GM15510 (cell line): Measurements from ENCODE around the gene IGSF9.

Experiments used
- POLR2A ChIP-seq: IDR thresholded peaks from 3 replicates; pipeline ENCODE4 v1.6.1; 2011; ENCODE audit warnings: borderline replicate concordance; ENCODE audit not compliant: insufficient read length; ENCODE audit errors: extremely low read depth

Gene IGSF9

DNA sequence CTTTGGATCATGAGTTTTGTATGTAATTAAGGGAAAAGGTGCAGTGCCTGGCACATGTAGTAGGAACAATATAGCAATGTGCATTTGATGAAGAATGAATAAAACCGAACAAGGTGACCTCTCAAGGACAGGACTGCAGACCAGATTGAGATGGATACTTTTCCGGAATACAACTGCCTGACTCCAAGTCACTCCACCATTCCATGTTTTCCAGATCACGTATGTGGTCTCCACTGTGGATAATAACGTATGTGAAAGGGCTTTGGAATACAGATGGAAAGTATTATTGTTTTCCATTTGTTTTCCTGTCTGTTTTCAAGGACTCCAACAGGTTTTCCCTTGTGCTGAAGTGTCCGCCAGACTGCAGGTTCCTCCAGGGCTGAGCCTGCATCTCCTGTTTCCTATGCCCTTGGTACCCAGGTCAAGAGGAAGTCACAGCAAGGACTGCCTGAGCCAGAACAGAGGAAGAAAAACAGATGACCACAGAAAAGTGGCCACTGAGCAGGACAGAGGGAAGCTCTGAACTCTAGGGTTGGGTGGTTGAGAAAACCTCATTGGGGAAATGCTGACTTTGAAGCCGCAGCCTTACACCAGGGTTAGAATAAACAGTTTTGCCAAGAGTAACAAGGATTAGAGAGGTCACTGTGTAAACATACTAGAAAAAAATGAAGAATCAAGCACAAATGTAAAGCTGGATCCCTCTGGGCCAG is 49.4 kb downstream of the IGSF9 start:
- TF ChIP-seq POLR2A = no peak

DNA sequence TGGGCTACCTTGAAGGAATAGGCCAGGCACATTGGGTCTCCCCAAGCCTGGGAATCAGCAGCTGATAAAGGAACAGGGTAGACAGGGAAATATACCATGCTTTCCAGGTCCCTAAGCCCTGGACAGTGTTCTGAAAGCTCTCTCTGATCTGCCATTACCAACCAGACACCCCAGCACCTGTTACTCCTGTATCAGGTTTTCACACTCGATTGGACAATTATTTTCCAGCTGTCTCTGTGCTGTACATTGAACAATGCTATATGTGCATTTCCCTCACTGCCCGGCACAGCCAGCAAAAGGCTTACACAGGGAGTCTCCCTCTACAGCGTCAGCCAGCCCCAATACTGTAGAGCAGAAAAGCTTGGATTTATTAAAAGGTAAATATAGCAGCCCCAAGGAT is 50.1 kb downstream of the IGSF9 start:
- no peak for TF ChIP-seq POLR2A

DNA sequence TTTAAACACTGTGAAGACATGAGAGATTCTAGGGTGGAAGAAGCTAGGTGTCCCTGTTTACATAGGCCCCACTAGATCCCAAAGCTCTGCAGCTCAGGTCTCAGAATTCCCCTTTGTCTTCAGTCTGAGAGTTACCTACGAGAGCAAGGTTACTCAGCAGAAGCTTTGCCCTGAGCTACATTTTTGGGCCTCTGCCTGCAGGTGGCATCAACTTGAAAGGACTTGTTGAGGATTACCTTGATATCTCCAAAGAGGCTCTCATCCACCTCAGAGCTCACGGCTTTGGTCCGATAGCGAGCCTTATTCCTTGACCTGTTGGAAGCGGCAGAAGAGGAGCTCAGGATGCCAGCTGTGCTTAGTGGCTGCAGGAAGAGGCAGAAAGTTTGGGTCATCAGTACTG is 52.5 kb downstream of the IGSF9 start:
- no peak for TF ChIP-seq POLR2A

DNA sequence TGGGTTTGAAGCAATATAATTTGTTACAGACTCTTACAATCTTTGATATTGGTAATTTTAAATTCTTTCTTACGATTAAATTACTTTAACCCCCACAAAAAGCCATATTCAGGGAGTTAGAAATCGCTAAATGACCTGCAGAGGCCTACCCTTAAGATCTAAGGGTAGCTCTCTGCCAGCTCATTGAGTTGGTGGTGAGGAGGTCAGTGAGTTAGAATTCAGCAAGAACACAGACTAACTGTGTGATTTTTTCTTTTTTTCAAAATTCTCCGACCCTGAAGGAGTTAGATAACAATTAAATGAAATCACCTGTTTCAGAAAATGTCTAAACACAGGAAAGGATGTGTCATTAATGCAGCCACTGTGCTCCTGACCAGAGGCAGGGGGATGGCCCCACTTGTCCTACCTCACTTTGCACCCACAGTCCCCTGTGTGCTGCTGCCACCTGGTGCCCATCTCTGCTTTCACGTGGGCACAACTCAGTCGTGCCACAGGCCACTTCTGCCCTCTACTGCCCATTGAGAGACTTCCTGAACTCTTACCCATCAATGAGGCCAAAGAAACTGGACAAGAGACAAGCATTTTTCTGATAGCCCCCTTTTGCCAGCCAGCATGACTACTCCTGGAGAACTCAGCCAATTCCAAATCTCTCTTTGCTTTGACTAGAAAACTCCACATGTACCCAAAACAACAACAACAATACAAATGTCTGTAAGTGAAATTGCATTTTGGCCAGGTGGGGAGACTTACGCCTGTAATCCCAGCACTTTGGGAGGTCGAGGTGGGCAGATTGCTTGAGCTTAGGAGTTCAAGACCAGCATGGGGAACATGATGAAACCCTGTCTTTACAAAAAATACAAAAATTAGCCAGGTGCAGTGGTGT is 53.9 kb downstream of the IGSF9 start:
- TF ChIP-seq POLR2A = no peak

DNA sequence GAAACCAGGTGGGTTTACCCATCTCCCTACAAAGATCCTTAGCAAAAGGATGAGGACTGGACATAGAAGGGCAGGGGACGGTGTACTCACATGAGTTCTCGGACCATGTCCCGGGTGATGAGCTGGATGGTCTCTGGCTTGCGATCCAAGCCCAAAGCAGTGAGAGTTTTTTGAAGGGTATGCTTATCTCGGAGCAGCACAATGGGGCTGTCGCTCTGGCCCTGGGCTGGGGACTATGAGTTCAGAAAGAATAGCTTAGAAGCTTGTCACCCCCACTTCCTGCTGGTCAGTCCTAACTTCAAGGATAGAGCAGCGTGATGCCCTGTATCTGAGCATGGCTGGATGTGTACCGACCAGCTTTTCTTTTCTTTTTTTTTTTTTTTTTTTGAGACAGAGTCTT is 55.0 kb downstream of the IGSF9 start:
- TF ChIP-seq POLR2A = no peak

DNA sequence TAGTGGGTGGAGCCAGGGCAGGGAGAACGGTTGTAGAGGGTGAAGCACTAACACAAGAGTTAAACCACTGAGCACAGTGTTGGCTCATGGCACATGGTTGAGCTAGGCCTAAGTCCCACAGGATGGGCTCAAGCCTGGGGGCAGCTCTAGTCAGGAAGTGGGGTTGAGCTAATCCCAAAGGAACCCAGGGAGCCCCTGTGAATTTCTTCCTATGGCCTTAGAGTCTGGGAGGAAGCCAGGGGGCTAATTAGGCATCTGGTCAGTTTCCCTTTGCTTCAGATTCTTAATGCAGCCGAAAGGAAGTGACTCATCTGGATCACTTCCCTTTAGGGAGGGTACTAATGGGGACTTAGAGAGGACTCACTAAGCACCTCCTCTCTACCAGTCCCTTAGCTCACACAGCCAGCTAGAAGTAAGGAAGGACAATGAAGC is 55.6 kb downstream of the IGSF9 start:
- TF ChIP-seq POLR2A = no peak

DNA sequence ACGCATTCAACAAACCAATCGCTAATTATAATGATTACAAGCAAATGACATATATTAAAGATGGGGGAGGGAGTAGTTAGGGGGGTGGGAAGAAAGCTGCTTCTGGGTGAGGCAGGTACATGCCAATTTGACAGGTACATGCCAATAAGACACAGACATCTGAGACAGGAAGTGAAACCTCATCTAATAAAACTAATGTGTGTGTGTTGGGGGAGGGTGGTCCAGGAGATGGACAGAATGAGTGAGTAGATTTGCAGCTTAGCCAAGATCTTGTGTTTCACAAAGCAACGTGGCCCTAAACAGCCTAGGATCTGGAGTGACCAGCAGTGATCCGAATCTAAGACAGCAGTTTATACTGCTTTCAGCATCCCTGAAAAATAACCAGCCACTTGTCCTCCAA is 56.2 kb downstream of the IGSF9 start:
- TF ChIP-seq POLR2A = no peak

DNA sequence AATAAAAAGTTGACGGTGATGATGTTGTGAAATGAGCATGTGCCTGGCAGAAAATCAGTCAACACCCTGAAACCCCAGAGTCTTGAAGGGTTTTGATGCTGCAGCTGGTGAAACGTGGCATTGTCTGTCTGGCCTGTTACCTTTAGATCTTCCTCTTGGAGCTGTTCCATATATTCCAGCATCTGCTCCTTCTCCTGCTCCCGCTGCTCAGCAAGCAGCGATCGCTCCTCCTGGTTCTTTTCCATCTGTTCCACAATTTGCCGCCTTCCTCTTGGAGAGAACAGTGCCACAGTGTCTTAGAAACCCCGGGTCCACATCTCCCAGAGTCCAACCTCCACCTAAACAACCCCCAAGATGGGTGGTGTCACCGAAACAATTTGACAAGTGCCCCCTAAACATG is 61.1 kb downstream of the IGSF9 start:
- TF ChIP-seq POLR2A = no peak

DNA sequence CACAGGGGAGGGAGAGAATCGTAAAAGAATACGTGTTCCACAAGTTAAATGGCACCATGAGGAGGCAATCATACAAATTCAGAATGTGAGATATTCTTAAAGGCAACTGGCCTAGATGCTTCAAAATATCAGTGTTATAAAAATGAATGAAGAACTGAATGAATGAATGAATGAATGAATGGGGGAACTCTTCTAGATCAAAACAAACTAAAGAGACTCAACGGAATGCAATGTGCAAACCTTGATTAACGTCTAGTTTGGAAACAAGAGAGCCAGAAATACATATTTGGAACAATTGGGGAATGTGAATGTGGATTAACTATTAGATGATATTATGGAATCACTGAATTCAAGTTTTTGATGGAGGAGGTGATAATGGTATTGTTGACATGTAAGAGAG is 62.3 kb downstream of the IGSF9 start:
- TF ChIP-seq POLR2A = no peak

DNA sequence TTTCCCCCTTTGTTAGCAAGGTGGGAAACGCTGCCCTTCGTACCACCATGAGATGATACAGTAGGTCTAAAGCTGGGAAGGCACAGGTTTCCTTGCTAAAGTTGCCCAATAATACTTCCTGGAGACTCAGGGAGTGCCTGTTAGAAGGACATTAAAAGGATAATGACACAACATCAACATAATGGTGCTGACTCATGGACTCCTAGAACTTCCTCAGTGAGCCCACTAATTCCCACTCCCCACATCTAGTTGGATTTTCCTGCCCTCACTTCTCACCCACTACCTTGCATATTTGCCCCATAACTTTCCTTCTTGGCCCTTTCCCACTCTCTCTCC is 62.9 kb downstream of the IGSF9 start:
- no peak for TF ChIP-seq POLR2A

DNA sequence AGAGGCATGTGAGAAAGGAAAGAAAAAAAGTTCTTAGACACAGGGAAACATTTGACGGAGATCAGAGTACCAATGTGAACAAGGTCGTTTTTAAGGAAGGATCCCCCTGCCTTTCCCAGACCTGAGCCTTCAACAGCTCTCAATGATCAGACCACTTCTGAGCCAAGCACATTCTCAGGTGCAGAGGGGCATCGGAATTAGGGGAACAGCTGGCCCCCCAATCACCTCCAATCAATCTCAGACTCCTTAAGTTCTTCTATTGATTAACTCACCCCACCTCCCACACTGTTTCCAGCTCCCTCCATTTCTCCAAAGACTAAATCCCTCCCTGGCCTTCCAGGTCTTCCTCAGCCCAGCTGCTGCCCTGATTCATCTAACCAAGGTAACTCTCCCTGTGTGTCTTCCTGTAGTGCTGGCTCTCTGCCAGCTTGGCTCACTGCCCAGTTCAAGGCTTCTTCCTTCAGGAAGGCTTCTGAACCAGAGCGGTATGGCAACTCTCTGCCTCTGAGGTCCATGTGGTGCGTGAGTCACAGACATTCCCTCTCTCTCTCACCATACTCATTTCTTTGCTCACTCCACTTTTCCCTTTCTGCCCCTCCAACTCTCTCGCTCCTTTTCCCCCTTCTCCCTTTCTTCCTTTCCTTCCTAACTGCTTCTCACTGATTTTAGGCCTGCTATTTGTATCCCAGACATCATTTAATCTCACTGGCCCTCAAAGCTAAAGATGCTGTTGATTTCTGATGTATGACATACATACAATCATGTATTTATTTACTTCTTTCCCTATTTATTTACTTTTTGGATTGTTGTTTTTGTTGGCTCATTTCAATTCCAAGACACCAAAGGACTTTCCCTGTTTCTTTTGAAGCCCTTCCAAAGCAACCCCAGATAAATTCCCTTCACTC is 63.5 kb downstream of the IGSF9 start:
- no peak for TF ChIP-seq POLR2A

DNA sequence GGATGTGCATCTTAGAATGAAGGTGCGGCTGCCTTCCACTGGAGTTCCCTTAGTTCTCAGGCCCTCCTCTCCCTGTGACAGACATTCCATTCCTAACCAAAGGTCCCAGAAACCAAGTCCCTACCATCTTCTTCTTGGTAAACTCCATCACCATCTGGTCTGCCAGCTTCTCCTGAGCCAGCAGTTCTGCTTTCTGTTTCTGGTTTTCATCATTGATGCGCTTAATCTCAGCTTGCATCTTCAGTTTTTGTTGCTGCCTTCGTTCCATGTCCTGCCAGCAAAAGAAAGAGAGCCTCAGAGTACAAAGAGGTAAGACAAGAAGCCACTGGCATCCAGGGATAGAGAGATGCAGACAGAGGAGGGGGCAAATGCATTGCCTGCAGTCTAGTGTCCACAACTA is 65.0 kb downstream of the IGSF9 start:
- TF ChIP-seq POLR2A = no peak

DNA sequence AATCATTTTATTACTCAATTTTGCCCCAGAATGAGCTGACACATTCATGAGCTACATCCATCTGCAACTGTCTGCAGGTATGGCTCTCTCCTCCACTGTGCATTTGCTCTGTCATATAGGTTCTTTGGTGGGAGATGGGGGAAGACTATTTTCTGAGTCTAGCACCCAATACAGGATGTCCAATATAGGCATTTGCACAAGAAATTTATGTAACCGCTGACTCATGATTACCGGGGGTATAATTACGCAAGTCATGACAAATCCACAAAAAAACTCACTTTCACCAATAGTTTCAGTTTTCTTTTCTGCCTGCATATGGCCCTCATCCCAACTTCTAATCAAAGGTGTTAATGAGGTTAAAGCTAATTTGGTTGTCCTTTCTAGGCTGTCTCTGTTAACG is 65.4 kb downstream of the IGSF9 start:
- TF ChIP-seq POLR2A = no peak

DNA sequence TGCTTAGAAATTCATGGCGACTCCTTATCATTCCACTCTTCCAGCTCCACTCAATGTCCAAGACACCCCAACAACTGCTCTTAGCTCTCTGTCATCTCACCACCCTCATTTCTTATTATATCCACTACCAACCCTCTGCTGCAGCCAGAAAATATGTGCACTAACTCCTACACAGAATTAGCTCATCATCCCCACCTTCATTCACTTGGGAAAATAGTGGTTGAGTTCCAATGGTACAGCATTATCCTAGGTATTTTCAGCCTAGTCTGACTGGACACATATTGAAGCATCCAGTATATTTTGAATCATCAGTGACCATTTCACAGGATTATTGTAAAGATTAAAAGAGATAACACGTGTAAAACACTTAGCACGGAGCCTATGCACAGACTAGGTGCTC is 66.3 kb downstream of the IGSF9 start:
- no peak for TF ChIP-seq POLR2A
